ENCODE results near the gene UCHL1. TPM values are rescaled to one million over a fixed set of nuclear protein-coding genes. Genes with fewer than 3 reads are reported as not detected.

UCHL1 gene
- total and polyA plus RNA-seq, 10 of the 15 experiments (the other 5 are each of a cell fraction or from before 2014, with no cell fraction given): 0.29 to 178 (median 125) TPM

DNA sequence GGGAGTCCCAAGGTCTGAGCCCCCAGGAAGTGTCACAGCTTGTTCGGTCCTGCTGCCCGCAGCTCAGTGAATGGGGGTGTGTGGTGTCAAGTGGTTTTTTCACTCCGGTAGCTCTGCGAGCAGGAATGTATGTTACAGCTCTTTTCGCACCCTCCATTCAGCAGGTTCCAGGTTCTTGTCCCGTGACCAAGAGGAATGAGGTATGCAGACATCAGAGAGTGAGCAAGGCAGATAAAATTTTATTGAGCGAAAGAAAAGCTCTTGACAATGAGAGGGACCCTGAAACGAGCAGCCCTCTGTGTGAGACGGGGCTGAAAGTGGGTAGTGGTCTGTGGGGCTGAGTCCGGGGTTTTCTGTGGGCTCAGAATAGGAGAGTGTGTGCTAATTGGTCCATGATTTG is 31.5 kb downstream of the UCHL1 start:
- no peaks in the 10 kb centered on the region for H3K79me2 ChIP-seq (ENCODE audit: control insufficient read depth, insufficient read depth, low read length)
- BruUV-seq (replicated peaks): no TSS peak
- 58% methylated on average over 10 of the region's 10 CpGs for WGBS (ENCODE audit: insufficient coverage, insufficient replicate concordance, low lambda C conversion rate, missing lambda C conversion rate)
- in situ Hi-C loops (cut with MboI) (no loop called here), intact Hi-C loops (cut with micrococcal nuclease; ENCODE audit: unreplicated experiment) (no loop called here)
- H3K4me2 ChIP-seq (ENCODE audit: control insufficient read depth, insufficient read depth): no peak overlapping the region
- H3K9me3 ChIP-seq (replicated peaks; ENCODE audit: control insufficient read depth, insufficient read depth, low read length): no peaks in the 10 kb centered on the region
- H3K36me3 ChIP-seq (ENCODE audit: control insufficient read depth in 2 of 2, insufficient read depth in 2 of 2, low read length in 1 of 2): no peaks in the 10 kb centered on the region
- TF ChIP-seq NFXL1 (IDR thresholded peaks at IDR 0.05; ENCODE audit: borderline replicate concordance) (no peak), RCOR1 (conservative IDR thresholded peaks at IDR 0.05; ENCODE audit: low read depth, low read length) (no peak), CBX5 (IDR thresholded peaks at IDR 0.05; ENCODE audit: low read depth) (no peak)
- CTCF ChIA-PET: interaction anchor here (1.3 kb wide), 2 partner anchors 8 to 374 kb away, joined by 3 to 10 read pairs; no protein-coding TSS in a partner anchor
- no peak overlapping the region for H3K27ac ChIP-seq (ENCODE audit: control insufficient read depth, insufficient read depth)
- no peak overlapping the region for H2AFZ ChIP-seq (ENCODE audit: control insufficient read depth, low read depth, low read length)
- no peak overlapping the region for H3K9ac ChIP-seq (ENCODE audit: control insufficient read depth, insufficient read depth, low read length)
- no peak overlapping the region for H3K4me3 ChIP-seq
- POLR2A ChIA-PET: no interaction called here
- no peak for ATAC-seq
- H4K20me1 ChIP-seq (ENCODE audit: control insufficient read depth, insufficient read depth): no peaks in the 10 kb centered on the region
- H3K27me3 ChIP-seq (replicated peaks in 1 of 2; ENCODE audit: control insufficient read depth in 2 of 2, insufficient read depth in 2 of 2, low read length in 1 of 2): no peaks in the 10 kb centered on the region
- RAD21 ChIA-PET (ENCODE audit: unreplicated experiment): no interaction called here
- H3K4me1 ChIP-seq (ENCODE audit: control insufficient read depth, insufficient read depth, low read length): no peaks in the 10 kb centered on the region
- FAIRE-seq: no peak
- SMC1A ChIA-PET (ENCODE audit: uncharacterized antibody, unreplicated experiment): interaction anchor here (0.9 kb wide), 1 partner anchor 9 kb away, joined by 3 read pairs; no protein-coding TSS in a partner anchor
- DNase-seq (ENCODE audit: low read depth, low spot score): no peak

- H3K27me3 ChIP-seq (replicated peaks in 1 of 2; ENCODE audit: control insufficient read depth in 2 of 2, insufficient read depth in 2 of 2, low read length in 1 of 2): no peaks in the 10 kb centered on the region
- in situ Hi-C loops (cut with MboI) (no loop called here), intact Hi-C loops (cut with micrococcal nuclease; ENCODE audit: unreplicated experiment) (no loop called here)
- no peaks in the 10 kb centered on the region for H3K36me3 ChIP-seq (ENCODE audit: control insufficient read depth in 2 of 2, insufficient read depth in 2 of 2, low read length in 1 of 2)
- H3K79me2 ChIP-seq (ENCODE audit: control insufficient read depth, insufficient read depth, low read length): no peaks in the 10 kb centered on the region
- H3K4me1 ChIP-seq (ENCODE audit: control insufficient read depth, insufficient read depth, low read length): no peaks in the 10 kb centered on the region
- H3K9ac ChIP-seq (ENCODE audit: control insufficient read depth, insufficient read depth, low read length): no peak overlapping the region
- no peaks in the 10 kb centered on the region for H4K20me1 ChIP-seq (ENCODE audit: control insufficient read depth, insufficient read depth)
- ATAC-seq: no peak
- H3K27ac ChIP-seq (ENCODE audit: control insufficient read depth, insufficient read depth): no peak overlapping the region
- BruUV-seq (replicated peaks): no TSS peak
- WGBS (ENCODE audit: insufficient coverage, insufficient replicate concordance, low lambda C conversion rate, missing lambda C conversion rate): 32% methylated on average over 4 of the region's 4 CpGs
- no peak overlapping the region for H3K4me3 ChIP-seq
- CTCF ChIA-PET: no interaction called here
- DNase-seq (ENCODE audit: low read depth, low spot score): no peak
- SMC1A ChIA-PET (ENCODE audit: uncharacterized antibody, unreplicated experiment): no interaction called here
- no peak overlapping the region for H3K4me2 ChIP-seq (ENCODE audit: control insufficient read depth, insufficient read depth)
- H3K9me3 ChIP-seq (replicated peaks; ENCODE audit: control insufficient read depth, insufficient read depth, low read length): peaks cover 4% of the 10 kb centered on the region; the same call in 1 of the 3 replicates
- POLR2A ChIA-PET: no interaction called here
- RAD21 ChIA-PET (ENCODE audit: unreplicated experiment): no interaction called here
- FAIRE-seq: no peak
- no peak overlapping the region for H2AFZ ChIP-seq (ENCODE audit: control insufficient read depth, low read depth, low read length)
- no peak for TF ChIP-seq KLF5 (IDR thresholded peaks at IDR 0.05; ENCODE audit: partially characterized antibody)
- TF ChIP-seq HDGF (IDR thresholded peaks at IDR 0.05): no peak
- TF ChIP-seq BCL3 (IDR thresholded peaks at IDR 0.05; ENCODE audit: borderline replicate concordance, insufficient read depth, low read depth, low read length, poor library complexity, severe bottlenecking): no peak
- TF ChIP-seq SIN3A (IDR thresholded peaks at IDR 0.05; ENCODE audit: low read depth, low read length): no peak
- TF ChIP-seq TCF7 (IDR thresholded peaks at IDR 0.05; ENCODE audit: borderline replicate concordance): no peak
- TF ChIP-seq, protein P1, sequence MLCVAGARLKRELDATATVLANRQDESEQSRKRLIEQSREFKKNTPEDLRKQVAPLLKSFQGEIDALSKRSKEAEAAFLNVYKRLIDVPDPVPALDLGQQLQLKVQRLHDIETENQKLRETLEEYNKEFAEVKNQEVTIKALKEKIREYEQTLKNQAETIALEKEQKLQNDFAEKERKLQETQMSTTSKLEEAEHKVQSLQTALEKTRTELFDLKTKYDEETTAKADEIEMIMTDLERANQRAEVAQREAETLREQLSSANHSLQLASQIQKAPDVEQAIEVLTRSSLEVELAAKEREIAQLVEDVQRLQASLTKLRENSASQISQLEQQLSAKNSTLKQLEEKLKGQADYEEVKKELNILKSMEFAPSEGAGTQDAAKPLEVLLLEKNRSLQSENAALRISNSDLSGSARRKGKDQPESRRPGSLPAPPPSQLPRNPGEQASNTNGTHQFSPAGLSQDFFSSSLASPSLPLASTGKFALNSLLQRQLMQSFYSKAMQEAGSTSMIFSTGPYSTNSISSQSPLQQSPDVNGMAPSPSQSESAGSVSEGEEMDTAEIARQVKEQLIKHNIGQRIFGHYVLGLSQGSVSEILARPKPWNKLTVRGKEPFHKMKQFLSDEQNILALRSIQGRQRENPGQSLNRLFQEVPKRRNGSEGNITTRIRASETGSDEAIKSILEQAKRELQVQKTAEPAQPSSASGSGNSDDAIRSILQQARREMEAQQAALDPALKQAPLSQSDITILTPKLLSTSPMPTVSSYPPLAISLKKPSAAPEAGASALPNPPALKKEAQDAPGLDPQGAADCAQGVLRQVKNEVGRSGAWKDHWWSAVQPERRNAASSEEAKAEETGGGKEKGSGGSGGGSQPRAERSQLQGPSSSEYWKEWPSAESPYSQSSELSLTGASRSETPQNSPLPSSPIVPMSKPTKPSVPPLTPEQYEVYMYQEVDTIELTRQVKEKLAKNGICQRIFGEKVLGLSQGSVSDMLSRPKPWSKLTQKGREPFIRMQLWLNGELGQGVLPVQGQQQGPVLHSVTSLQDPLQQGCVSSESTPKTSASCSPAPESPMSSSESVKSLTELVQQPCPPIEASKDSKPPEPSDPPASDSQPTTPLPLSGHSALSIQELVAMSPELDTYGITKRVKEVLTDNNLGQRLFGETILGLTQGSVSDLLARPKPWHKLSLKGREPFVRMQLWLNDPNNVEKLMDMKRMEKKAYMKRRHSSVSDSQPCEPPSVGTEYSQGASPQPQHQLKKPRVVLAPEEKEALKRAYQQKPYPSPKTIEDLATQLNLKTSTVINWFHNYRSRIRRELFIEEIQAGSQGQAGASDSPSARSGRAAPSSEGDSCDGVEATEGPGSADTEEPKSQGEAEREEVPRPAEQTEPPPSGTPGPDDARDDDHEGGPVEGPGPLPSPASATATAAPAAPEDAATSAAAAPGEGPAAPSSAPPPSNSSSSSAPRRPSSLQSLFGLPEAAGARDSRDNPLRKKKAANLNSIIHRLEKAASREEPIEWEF (IDR thresholded peaks at IDR 0.05; ENCODE audit: insufficient replicate concordance, low read depth, low read length): no peak
- no peak for TF ChIP-seq RCOR1 (conservative IDR thresholded peaks at IDR 0.05; ENCODE audit: low read depth, low read length)
- TF ChIP-seq CBX3 (IDR thresholded peaks at IDR 0.05; ENCODE audit: borderline replicate concordance, low read depth): no peak
- no peak for TF ChIP-seq CHD4 (IDR thresholded peaks at IDR 0.05)
- no peak for TF ChIP-seq EZH2 (IDR thresholded peaks at IDR 0.05; ENCODE audit: borderline replicate concordance, control insufficient read depth, low read depth, low read length)
Measured at GRCh38 chr4:41290479-41290878, 33.8 kb downstream of the UCHL1 start.

Data from GM12878 (cell line).